Measurements from ENCODE around the gene CCDC127. TPM values are rescaled to one million over a fixed set of nuclear protein-coding genes. Genes with fewer than 3 reads are reported as not detected.

CCDC127 gene
- total RNA-seq, 1 experiment from 2014 or later, result 10.5 TPM

DNA sequence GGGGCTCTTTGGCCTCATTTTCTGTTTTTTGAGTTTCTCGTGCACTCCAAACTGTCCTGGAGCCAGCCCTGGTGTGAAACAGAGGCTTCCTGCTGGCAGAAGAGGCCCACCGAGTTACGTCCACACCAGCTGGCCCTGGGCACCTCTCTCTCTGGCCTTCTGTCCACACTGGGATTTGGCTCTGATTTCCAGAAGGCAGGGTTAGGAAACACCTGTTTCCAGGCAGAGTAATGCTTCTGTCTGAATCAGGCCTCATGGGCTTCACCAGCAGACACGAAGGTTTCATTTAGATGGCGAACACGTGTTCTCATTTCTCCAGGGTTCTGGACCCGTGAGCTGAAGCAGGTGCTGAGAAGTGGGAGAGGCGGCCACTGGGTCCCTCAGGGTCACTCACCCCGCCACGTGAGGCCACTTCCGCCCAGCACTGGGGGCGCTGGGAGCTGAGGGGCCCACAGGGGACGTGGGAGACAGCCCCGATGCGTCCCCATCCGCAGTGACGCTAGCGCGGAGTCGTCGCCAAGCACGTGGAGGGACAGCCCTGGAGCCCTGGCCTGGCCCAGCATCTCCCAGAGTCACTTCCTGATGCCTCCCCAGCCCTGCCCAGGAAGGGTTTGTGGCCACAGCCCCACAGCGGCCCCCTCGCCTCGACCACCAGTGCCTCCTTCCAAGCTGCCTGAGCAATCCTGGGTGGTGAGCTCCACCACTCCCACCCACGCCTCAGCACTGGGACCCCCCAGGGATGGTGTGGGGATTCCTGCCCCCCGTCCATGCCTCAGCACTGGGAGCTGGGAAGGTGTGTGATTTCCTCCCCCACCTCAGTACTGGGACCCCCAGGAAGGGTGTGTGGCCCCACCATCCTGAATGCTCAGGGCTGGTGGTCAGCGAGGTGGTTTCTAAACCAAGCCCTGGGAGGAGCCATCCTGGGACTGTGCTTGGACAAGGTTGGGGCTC is 31.6 kb downstream of the CCDC127 start:
- intact Hi-C loops (cut with micrococcal nuclease; ENCODE audit: unreplicated experiment), result no loop called here
- CTCF ChIA-PET, result no interaction called here

DNA sequence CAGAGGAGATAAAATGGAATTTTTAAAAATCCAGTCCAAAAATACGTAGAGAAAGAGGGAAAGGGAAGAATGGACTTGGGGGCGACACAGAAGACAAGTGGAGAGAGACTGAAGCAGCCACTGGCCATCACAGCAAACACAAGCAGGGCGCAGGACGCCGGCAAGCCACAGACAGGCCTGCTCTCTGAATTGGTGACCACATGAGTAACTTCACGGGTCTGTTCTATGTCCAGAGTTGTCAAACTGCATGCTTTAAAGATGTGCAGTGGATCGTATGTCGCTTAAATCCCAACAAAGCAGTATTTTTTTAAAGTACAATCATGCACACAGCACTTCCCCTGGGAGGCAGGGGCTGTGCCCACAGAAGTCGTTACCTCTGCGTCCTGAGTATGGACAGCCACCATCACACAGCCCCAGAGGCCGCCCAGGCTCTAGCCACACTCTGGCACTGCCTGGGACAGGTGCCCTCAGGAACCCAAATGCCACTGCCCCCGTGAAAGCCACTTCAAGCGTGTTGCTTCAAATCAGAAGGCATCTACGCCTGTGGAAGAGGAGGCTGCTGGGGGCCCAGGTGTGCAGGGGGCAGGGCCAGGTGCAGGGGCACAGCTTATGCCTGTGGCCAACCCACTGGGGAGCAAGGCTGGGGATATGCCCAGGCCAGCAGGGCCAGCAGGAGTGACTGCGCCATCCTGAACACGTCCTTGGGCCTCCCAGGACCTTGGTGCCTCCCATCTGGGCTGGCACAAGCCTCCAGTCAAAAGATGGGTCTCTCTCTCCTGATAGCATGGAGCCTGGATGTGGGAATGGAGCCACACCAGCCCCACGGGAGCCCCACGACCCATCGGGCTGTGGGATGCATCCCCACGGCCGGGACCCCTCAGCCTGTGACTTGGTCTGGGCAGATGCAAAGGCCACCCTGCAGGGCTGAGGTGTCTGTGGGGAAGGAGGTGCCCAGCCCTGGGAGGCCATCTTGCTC is 32.6 kb downstream of the CCDC127 start:
- TF ChIP-seq, protein P1, sequence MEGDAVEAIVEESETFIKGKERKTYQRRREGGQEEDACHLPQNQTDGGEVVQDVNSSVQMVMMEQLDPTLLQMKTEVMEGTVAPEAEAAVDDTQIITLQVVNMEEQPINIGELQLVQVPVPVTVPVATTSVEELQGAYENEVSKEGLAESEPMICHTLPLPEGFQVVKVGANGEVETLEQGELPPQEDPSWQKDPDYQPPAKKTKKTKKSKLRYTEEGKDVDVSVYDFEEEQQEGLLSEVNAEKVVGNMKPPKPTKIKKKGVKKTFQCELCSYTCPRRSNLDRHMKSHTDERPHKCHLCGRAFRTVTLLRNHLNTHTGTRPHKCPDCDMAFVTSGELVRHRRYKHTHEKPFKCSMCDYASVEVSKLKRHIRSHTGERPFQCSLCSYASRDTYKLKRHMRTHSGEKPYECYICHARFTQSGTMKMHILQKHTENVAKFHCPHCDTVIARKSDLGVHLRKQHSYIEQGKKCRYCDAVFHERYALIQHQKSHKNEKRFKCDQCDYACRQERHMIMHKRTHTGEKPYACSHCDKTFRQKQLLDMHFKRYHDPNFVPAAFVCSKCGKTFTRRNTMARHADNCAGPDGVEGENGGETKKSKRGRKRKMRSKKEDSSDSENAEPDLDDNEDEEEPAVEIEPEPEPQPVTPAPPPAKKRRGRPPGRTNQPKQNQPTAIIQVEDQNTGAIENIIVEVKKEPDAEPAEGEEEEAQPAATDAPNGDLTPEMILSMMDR (IDR thresholded peaks at IDR 0.05; ENCODE audit: insufficient read depth in 1 of 2, low read depth in 1 of 2, low read length in 1 of 2, severe bottlenecking in 1 of 2, unreplicated experiment in 1 of 2), result no peak
- BruUV-seq (replicated peaks), result no TSS peak
- ChIA-PET POLR2A (no interaction called here), CTCF (no interaction called here)
- Mint-ChIP-seq H3K4me1 (ENCODE audit: low read depth, unreplicated experiment) (peaks cover 5% of the 10 kb centered on the region), H3K9me3 (ENCODE audit: unreplicated experiment) (no peaks in the 10 kb centered on the region), H3K27me3 (ENCODE audit: insufficient read depth, unreplicated experiment) (no peaks in the 10 kb centered on the region), H3K27ac (ENCODE audit: unreplicated experiment) (no peak overlapping the region), H3K36me3 (ENCODE audit: insufficient read depth, unreplicated experiment) (peaks cover 11% of the 10 kb centered on the region), H3K4me3 (ENCODE audit: unreplicated experiment) (no peak overlapping the region)
- no peak for DNase-seq
- Histone ChIP-seq H3K4me3 (ENCODE audit: low read depth, low read length) (no peak overlapping the region), H3K36me3 (ENCODE audit: control insufficient read depth, insufficient read depth, low read length) (no peaks in the 10 kb centered on the region), H3K4me1 (no peaks in the 10 kb centered on the region), H3K27me3 (replicated peaks; ENCODE audit: control insufficient read depth, insufficient read depth, low read length) (no peaks in the 10 kb centered on the region), H3K9me3 (no peaks in the 10 kb centered on the region)
- intact Hi-C loops (cut with micrococcal nuclease; ENCODE audit: unreplicated experiment), result no loop called here

More for the DNA sequence above, 31.6 kb downstream of the CCDC127 start:
- Histone ChIP-seq H3K9me3 (no peaks in the 10 kb centered on the region), H3K4me1 (no peaks in the 10 kb centered on the region), H3K36me3 (ENCODE audit: control insufficient read depth, insufficient read depth, low read length) (no peaks in the 10 kb centered on the region), H3K4me3 (ENCODE audit: low read depth, low read length) (no peak overlapping the region), H3K27me3 (replicated peaks; ENCODE audit: control insufficient read depth, insufficient read depth, low read length) (no peaks in the 10 kb centered on the region)
- H3K4me3 Mint-ChIP-seq (ENCODE audit: unreplicated experiment), result no peak overlapping the region
- no peaks in the 10 kb centered on the region for H3K27me3 Mint-ChIP-seq (ENCODE audit: insufficient read depth, unreplicated experiment)
- POLR2A ChIA-PET, result no interaction called here
- H3K27ac Mint-ChIP-seq (ENCODE audit: unreplicated experiment), result no peak overlapping the region
- BruUV-seq (replicated peaks), result no TSS peak
- peaks cover 11% of the 10 kb centered on the region for H3K36me3 Mint-ChIP-seq (ENCODE audit: insufficient read depth, unreplicated experiment)
- H3K4me1 Mint-ChIP-seq (ENCODE audit: low read depth, unreplicated experiment), result peaks cover 8% of the 10 kb centered on the region
- DNase-seq, result no peak
- TF ChIP-seq, protein P1 (IDR thresholded peaks at IDR 0.05; ENCODE audit: insufficient read depth in 1 of 2, low read depth in 1 of 2, low read length in 1 of 2, severe bottlenecking in 1 of 2, unreplicated experiment in 1 of 2), result no peak
- no peaks in the 10 kb centered on the region for H3K9me3 Mint-ChIP-seq (ENCODE audit: unreplicated experiment)

DNA sequence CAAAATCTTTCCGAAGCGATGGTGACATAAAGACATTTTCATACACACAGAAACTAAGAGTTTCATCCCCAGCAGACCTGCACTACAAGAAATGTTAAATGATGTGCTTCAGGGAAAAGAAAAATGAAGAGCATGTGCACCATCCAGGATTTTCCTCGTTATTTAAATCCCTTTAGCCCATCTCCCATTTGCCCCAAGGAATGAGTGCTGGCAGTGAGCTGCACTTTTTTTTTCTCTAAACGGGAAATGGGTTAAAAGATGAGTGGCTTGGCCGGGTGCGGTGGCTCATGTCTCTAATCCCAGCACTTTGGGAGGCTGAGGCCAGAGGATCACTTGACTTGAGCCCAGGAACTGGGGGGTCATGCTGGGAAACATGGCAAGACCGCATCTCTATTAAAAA is 33.5 kb downstream of the CCDC127 start:
- POLR2A ChIA-PET, result no interaction called here
- intact Hi-C loops (cut with micrococcal nuclease; ENCODE audit: unreplicated experiment), result no loop called here
- H3K36me3 Mint-ChIP-seq (ENCODE audit: insufficient read depth, unreplicated experiment), result peaks cover 11% of the 10 kb centered on the region

More for the DNA sequence above, 33.5 kb downstream of the CCDC127 start:
- no peak for DNase-seq
- CTCF ChIA-PET, result no interaction called here
- no TSS peak for BruUV-seq (replicated peaks)
- Mint-ChIP-seq H3K27me3 (ENCODE audit: insufficient read depth, unreplicated experiment) (peaks cover 4% of the 10 kb centered on the region), H3K4me1 (ENCODE audit: low read depth, unreplicated experiment) (no peaks in the 10 kb centered on the region), H3K27ac (ENCODE audit: unreplicated experiment) (no peak overlapping the region), H3K4me3 (ENCODE audit: unreplicated experiment) (no peak overlapping the region), H3K9me3 (ENCODE audit: unreplicated experiment) (no peaks in the 10 kb centered on the region)
- Histone ChIP-seq H3K4me1 (no peaks in the 10 kb centered on the region), H3K27me3 (replicated peaks; ENCODE audit: control insufficient read depth, insufficient read depth, low read length) (no peaks in the 10 kb centered on the region), H3K4me3 (ENCODE audit: low read depth, low read length) (no peak overlapping the region), H3K36me3 (ENCODE audit: control insufficient read depth, insufficient read depth, low read length) (no peaks in the 10 kb centered on the region), H3K9me3 (no peaks in the 10 kb centered on the region)
- TF ChIP-seq, protein P1 (IDR thresholded peaks at IDR 0.05; ENCODE audit: insufficient read depth in 1 of 2, low read depth in 1 of 2, low read length in 1 of 2, severe bottlenecking in 1 of 2, unreplicated experiment in 1 of 2), result no peak
